ENCODE measurements around the gene MYH15.

MYH15 gene

DNA sequence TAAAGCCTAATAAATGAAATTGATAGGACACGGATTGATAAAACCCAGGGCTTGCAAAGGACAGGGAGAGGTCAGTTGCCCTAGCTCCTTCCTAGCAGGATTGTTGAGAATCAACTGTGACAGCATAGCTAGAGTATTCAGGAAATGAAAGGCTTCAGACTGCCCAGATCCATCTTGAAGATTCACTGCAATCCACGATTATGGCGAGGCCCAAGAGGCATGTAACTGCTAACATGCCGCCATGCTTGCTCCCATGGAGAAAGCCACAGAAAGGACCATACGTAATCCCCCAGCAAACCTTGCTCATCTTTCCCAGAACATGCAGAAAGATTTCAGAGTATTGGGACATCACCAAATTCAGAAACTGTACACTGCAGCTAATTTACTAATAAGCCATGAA lies 41.3 kb downstream of the MYH15 start:
- DNase-seq = no peak

- DNase-seq = no peak
Measured at GRCh38 chr3:108468577-108468976, 41.8 kb downstream of the MYH15 start.

DNA sequence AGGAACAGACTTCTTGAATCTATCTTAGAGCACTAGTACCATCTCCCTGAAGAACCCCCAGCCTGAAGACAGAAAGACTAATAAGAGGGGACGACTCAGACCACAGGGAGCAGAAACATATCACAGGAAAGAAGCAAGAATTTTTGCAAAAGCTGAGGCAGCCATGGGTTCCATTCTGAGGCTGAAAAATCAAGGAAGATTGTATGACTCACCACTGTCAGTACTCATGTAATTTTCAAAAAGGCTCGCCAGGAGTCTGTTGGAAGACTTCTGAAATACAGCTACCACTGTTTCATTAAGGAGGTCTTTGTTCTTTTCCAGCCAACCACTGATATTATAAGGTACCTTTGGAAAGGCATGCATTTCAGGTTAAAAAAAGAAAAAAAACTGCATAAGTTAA lies 47.5 kb downstream of the MYH15 start:
- no peak for DNase-seq

DNA sequence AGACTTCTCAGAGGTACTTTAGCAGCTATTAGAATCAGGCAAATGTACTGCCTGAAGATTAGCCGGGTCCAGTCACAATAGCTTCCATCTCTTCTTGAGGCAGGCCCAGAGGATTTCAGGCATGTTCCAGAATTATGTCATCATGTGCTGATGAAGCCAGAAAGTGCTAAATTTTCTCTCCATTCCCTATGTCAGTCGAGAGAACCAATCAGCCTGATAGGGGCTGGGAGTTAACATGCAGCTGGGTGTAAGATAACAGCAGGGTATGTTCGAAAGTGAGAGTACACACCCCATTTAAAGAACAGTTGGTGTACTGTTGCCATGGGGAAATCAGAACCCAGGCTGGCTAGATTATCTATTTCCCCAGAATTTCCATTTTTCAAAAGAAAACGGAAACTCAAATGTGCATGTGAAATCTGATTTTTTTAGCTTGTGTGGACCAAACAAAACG lies 48.7 kb downstream of the MYH15 start:
- peak; percentile 52 for DNase-seq

DNA sequence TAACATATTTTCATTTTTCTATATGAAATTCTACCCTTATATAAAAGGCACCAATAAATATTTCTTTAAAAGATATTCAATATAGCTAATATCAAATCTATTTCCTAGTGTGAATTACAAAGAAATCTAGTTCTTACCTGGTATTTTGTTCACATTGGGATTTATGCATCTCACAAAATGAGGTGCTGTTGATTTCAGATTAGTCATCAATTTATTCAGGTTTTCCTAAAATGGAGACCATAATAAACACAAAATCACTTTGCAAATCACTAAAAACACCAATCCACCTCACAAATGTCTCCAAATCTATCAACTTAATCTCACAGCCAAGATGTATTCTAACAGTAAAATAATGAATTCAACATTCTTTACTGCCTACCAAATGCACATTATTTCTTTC lies 51.2 kb downstream of the MYH15 start:
- no peak for DNase-seq

GRCh38 chr3:108455212-108455705 lies 55.1 kb downstream of the MYH15 start:
- no peak for DNase-seq

DNA sequence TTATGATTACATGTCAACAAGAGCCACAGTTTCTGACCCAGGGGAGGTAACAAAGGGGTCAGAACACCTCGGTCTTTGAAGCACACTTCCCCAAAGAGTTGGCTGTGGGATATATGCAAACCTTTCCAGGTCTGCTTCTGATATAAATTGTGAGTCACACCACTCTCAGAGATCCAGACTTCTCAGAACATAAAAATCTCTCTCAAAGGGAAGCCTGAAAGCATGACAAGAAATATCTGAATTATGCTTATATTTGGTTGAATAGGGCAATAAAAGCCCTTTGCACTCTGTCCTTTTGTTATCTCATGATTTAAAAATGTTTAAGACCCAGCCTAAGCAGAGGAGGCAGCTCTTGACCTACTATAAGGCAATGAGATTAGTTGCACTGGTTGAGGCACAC lies 56.8 kb downstream of the MYH15 start:
- no peak for DNase-seq

DNA sequence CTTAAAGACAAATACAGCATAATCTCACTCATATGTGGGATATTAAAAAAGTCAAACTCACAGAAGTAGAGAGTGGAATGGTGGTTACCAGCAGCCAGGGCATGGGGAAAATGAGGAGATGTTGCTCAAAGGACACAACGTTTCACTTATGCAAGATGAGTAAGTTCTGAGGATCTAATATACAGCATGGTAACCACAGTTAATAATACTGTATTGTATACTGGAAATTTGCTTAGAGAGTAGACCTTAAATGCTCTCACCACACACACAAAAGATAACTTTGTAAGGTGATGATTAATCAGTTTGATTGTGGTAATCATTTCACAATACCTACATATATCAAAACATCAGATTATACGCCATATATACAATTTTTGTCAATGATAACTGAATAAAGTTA lies 60.0 kb downstream of the MYH15 start:
- DNase-seq = no peak

GRCh38 chr3:108448593-108448992 lies 61.8 kb downstream of the MYH15 start:
- no peak for DNase-seq

GRCh38 chr3:108447096-108447847 lies 63.1 kb downstream of the MYH15 start:
- DNase-seq = no peak

DNA sequence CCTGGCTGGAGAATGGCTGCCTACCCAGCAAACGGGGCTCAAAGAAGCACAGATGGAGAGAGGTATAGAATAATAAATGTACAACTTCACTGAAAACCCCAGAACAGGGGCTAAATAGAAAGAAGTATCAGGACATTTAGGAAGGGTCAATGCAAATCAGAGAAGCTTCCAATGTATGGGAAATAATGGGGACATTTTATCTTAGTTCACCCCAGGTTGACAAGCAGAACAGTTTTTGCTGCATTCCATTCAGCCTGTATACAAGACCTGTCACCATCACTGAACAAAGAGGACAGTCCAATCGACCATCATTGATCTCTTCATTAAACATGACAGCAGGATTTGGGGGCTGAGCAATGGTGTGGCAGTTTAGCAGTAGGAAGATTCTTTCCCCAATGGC lies 68.1 kb downstream of the MYH15 start:
- no peak for DNase-seq

- no peak for DNase-seq
Measured at GRCh38 chr3:108441518-108441917, 68.9 kb downstream of the MYH15 start.

- DNase-seq = peak; percentile 36
Measured at GRCh38 chr3:108441071-108441507, 69.3 kb downstream of the MYH15 start.

- no peak for DNase-seq
Measured at GRCh38 chr3:108438542-108438941, 71.9 kb downstream of the MYH15 start.

DNA sequence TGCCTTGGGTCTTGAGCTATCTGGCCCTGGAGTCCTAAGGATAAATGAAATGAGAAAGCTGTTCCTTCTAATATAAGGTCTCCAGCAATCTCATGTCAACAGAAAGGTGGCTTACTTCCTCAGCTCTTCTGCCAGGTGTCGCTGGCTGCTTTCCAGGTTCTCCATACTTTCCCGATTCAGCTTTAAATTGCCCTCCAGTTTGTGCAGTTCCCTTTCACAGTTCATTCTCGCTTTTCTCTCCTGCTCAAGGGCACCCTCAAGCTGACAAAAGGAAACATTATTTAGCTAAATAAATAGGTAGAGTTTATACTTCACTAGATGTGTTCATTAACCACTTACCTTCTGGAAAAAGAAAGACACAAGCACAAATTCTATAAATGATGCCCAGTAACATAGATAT lies 73.0 kb downstream of the MYH15 start:
- no peak for DNase-seq

- no peak for DNase-seq
Measured at GRCh38 chr3:108433928-108434327, 76.5 kb downstream of the MYH15 start.

- no peak for DNase-seq
Measured at GRCh38 chr3:108432431-108432830, 78.0 kb downstream of the MYH15 start.

DNA sequence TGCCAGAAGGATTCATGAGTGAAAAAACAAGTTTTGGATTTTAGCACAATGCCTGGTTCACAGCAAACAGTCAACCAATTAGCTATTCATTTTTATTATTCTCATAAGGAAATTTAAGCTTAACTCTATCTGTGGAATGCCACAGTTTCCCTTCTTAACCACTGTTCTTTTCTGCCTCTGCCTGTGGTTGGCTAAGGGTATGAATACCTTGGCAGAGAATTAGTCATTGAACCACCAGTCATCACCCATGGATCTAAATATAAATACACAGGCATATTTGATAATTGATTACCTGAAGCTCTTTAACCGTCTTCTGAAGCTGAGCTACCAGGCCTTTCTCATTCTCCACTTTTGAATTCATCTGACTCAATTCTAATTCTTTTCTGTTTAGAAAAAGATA lies 79.9 kb downstream of the MYH15 start:
- DNase-seq = no peak

DNA sequence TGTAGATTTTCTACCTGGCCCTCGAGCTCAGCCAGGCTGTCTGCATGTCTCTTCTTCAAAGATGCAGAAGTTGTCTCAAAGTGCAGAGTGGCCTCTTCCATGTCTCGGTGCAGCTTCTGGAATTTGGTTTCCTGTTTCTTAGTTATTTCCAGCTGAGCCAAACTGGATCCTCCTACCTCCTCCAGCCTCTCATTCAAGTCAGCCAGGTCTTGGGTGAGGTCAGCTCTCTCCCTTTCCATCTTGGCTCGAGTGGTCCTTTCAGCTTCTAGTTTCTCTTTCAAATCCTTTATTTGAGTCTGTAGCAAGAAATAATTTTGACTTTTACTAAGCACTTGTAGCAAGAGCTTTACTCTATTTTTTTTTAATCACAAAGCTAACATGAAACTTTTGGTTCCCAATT lies 81.8 kb downstream of the MYH15 start:
- peak; percentile 34 for DNase-seq

GRCh38 chr3:108420926-108421325 lies 89.5 kb downstream of the MYH15 start:
- DNase-seq = no peak

DNA sequence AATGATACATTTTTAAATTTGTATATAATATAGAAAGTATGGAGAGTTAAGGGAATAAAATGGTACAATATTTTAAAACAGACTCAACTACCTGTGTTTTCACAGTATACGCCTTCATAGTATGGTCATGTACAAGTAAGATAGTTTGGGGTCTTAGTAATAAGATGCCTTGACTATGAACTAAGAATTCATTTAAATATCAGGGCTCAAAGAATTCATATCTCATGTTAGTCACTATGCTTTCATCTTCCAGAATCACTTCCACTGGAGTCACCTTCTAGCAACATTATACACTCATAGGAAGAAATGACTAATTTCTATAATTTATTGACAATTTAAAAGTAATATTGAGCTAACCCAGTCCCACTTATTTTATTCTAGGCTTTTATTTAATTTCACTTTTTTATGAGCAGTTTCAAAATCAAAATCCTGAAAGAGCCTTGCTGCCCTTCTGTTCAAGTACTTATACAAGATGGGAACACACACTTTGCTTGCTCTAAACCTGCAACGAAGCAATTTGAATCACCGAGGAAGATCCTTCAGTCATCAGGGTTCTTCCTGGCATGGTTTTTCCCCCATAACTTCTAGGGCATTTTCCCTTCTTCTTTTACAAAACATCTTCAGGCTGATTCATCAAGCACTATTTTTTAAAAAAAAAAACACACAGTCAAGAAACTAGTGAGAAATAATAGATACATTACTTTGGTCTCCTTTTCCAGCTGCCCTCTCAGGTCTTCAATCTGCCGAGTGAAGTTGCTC lies 94.1 kb downstream of the MYH15 start:
- DNase-seq = no peak

GRCh38 chr3:108415661-108416060 lies 94.7 kb downstream of the MYH15 start:
- peak; percentile 64 for DNase-seq

- DNase-seq = no peak
Measured at GRCh38 chr3:108414007-108414406, 96.4 kb downstream of the MYH15 start.

- no peak for DNase-seq
Measured at GRCh38 chr3:108412121-108412750, 98.2 kb downstream of the MYH15 start.
